Left renal pelvis (tissue), 4 donors: Measurements from ENCODE around the gene CGB5. TPM values are rescaled to one million over a fixed set of nuclear protein-coding genes. Genes with fewer than 3 reads are reported as not detected.
"Not testable (repeated sequence)": the region's sequence is repeated elsewhere in the genome, so short reads cannot be mapped to it uniquely, and the experiment has no call there.

Source experiments
- DNase-seq, 4 donors: peaks; one replicate each; pipeline ENCODE4 v3.0.0-alpha.2; 2013; ENCODE audit warnings: low read depth in 4 of 4, low spot score in 3 of 4
- polyA plus RNA-seq, 4 donors: library from polyadenylated mRNA; unstranded; fragments of 120-200 nt; gene quantifications; one replicate each; pipeline ENCODE4 v1.2.1, GENCODE V29; 2013; ENCODE audit not compliant: insufficient read length in 4 of 4

CGB5 gene
- polyA plus RNA-seq, 4 donors: 0.18 TPM; not detected in 3

- DNase-seq: no peak
Measured at GRCh38 chr19:49020931-49021895, 22.4 kb upstream of the CGB5 start.

- no peak for DNase-seq
Measured at GRCh38 chr19:49022116-49022515, 21.5 kb upstream of the CGB5 start.

- not testable (repeated sequence) for DNase-seq
Measured at GRCh38 chr19:49024233-49024632, 19.4 kb upstream of the CGB5 start, which contains the start of gene CGB3. Gene CGB3 (minus strand): TSS chr19:49024333. CDS start chr19:49023971, 362 bp downstream.

- not testable (repeated sequence) for DNase-seq
Measured at GRCh38 chr19:49025088-49025487, 18.6 kb upstream of the CGB5 start.

- DNase-seq: not testable (repeated sequence)
Measured at GRCh38 chr19:49025599-49025998, 18.0 kb upstream of the CGB5 start.

- not testable (repeated sequence) for DNase-seq
Measured at GRCh38 chr19:49028686-49029085, 15.0 kb upstream of the CGB5 start.

- not testable (repeated sequence) for DNase-seq
Measured at GRCh38 chr19:49029749-49030148, 13.9 kb upstream of the CGB5 start.

- not testable (repeated sequence) for DNase-seq
Measured at GRCh38 chr19:49030323-49030722, 13.3 kb upstream of the CGB5 start.

- not testable (repeated sequence) for DNase-seq
Measured at GRCh38 chr19:49031642-49032301, 11.9 kb upstream of the CGB5 start, which contains the start of gene CGB2. Gene CGB2 (plus strand): TSS chr19:49031890. CDS start chr19:49032096, 206 bp downstream.

GRCh38 chr19:49036815-49037214 is 6.8 kb upstream of the CGB5 start, which contains the start of gene CGB1:
Gene CGB1 (minus strand): TSS chr19:49036895. CDS start chr19:49036711, 184 bp downstream.
- not testable (repeated sequence) for DNase-seq

- DNase-seq: not testable (repeated sequence)
Measured at GRCh38 chr19:49038111-49038510, 5.5 kb upstream of the CGB5 start.

GRCh38 chr19:49038557-49039276 is 4.9 kb upstream of the CGB5 start:
- DNase-seq: not testable (repeated sequence)

GRCh38 chr19:49039736-49040135 is 3.9 kb upstream of the CGB5 start:
- not testable (repeated sequence) for DNase-seq

- DNase-seq: no peak
Measured at GRCh38 chr19:49042177-49042576, 1.5 kb upstream of the CGB5 start.

- DNase-seq: not testable (repeated sequence)
Measured at GRCh38 chr19:49042666-49043065, 982 bp upstream of the CGB5 start.

GRCh38 chr19:49049011-49049410 is 5.4 kb downstream of the CGB5 start, which contains the start of gene CGB8:
Gene CGB8 (minus strand): TSS chr19:49049111. CDS start chr19:49048739, 372 bp downstream.
- DNase-seq: not testable (repeated sequence)

- not testable (repeated sequence) for DNase-seq
Measured at GRCh38 chr19:49049834-49050233, 6.2 kb downstream of the CGB5 start.

GRCh38 chr19:49050376-49051033 is 6.9 kb downstream of the CGB5 start:
- not testable (repeated sequence) for DNase-seq

GRCh38 chr19:49056101-49056901 is 12.7 kb downstream of the CGB5 start:
- DNase-seq: no peak
